H9 (cell line): ENCODE data around the gene SLC22A17. TPM values are rescaled to one million over a fixed set of nuclear protein-coding genes. Genes with fewer than 3 reads are reported as not detected.

Source experiments
- DNase-seq: peaks from one replicate; pipeline ENCODE4 v3.0.0-alpha.2; 2017
- H2AFZ ChIP-seq: one replicate; pipeline ENCODE4 v1.6.1; 2013; ENCODE audit warnings: mild to moderate bottlenecking, low read length, control low read depth, moderate library complexity
- H2AK5ac ChIP-seq: 2 replicates; pipeline ENCODE4 v1.6.1; 2013; ENCODE audit warnings: low read length, control low read depth, mixed read lengths; ENCODE audit not compliant: insufficient read length
- H2BK120ac ChIP-seq: one replicate; pipeline ENCODE4 v1.6.1; 2013; ENCODE audit warnings: low read depth, mild to moderate bottlenecking, low read length, control low read depth, inconsistent platforms; ENCODE audit not compliant: poor library complexity, severe bottlenecking
- H2BK12ac ChIP-seq: 2 replicates; pipeline ENCODE4 v1.6.1; 2013; ENCODE audit warnings: low read length, control low read depth, mixed read lengths, low read depth; ENCODE audit not compliant: insufficient read length
- H2BK15ac ChIP-seq: 2 replicates; pipeline ENCODE4 v1.6.1; 2013; ENCODE audit warnings: low read depth, low read length, control low read depth
- H2BK20ac ChIP-seq: one replicate; pipeline ENCODE4 v1.6.1; 2013; ENCODE audit warnings: low read depth, mild to moderate bottlenecking, low read length, control low read depth, inconsistent platforms; ENCODE audit not compliant: poor library complexity, severe bottlenecking
- H2BK5ac ChIP-seq: 2 replicates; pipeline ENCODE4 v1.6.1; 2013; ENCODE audit warnings: low read length, control low read depth, mixed read lengths; ENCODE audit not compliant: insufficient read length
- H3K14ac ChIP-seq: 2 replicates; pipeline ENCODE4 v1.6.1; 2013; ENCODE audit warnings: low read length, control low read depth; ENCODE audit not compliant: insufficient read depth
- H3K18ac ChIP-seq: 2 replicates; pipeline ENCODE4 v1.6.1; 2013; ENCODE audit warnings: low read depth, mild to moderate bottlenecking, mixed read lengths, low read length, control low read depth; ENCODE audit not compliant: insufficient read length
- H3K23ac ChIP-seq: 2 replicates; pipeline ENCODE4 v1.6.1; 2013; ENCODE audit warnings: low read length, control low read depth, mixed read lengths, low read depth; ENCODE audit not compliant: insufficient read length
- H3K23me2 ChIP-seq: 2 replicates; pipeline ENCODE4 v1.6.1; 2013; ENCODE audit warnings: low read depth, mild to moderate bottlenecking, mixed read lengths, low read length, control low read depth; ENCODE audit not compliant: insufficient read length, poor library complexity, severe bottlenecking
- H3K27ac ChIP-seq: 2 replicates; pipeline ENCODE4 v1.5.1; 2013; ENCODE audit warnings: low read length, control low read depth, mixed read lengths, low read depth; ENCODE audit not compliant: insufficient read length
- H3K27me3 ChIP-seq: 2 replicates; pipeline ENCODE4 v1.6.1; 2013; ENCODE audit warnings: low read length, control low read depth, inconsistent platforms; ENCODE audit not compliant: insufficient read depth
- H3K4ac ChIP-seq: 2 replicates; pipeline ENCODE4 v1.6.1; 2013; ENCODE audit warnings: low read depth, mild to moderate bottlenecking, control low read depth, inconsistent platforms, low read length, moderate library complexity
- H3K4me1 ChIP-seq: 2 replicates; pipeline ENCODE4 v1.6.1; 2013; ENCODE audit warnings: low read length, control low read depth, inconsistent platforms; ENCODE audit not compliant: insufficient read depth
- H3K4me2 ChIP-seq: 2 replicates; pipeline ENCODE4 v1.6.1; 2013; ENCODE audit warnings: low read length, control low read depth, mixed read lengths; ENCODE audit not compliant: insufficient read length, insufficient read depth
- H3K56ac ChIP-seq: 2 replicates; pipeline ENCODE4 v1.6.1; 2013; ENCODE audit warnings: low read depth, mild to moderate bottlenecking, mixed read lengths, low read length, control low read depth; ENCODE audit not compliant: insufficient read length
- H3K79me1 ChIP-seq: 2 replicates; pipeline ENCODE4 v1.6.1; 2013; ENCODE audit warnings: low read depth, mild to moderate bottlenecking, moderate library complexity, low read length, control low read depth, inconsistent platforms; ENCODE audit not compliant: insufficient read depth, poor library complexity, severe bottlenecking
- H3K79me2 ChIP-seq: 2 replicates; pipeline ENCODE4 v1.6.1; 2013; ENCODE audit warnings: low read length, control low read depth, inconsistent platforms; ENCODE audit not compliant: insufficient read depth
- H3K9ac ChIP-seq: 2 replicates; pipeline ENCODE4 v1.6.1; 2013; ENCODE audit warnings: low read length, control low read depth, mixed read lengths; ENCODE audit not compliant: insufficient read length; ENCODE audit errors: extremely low read depth
- H3K9me3 ChIP-seq: one replicate; pipeline ENCODE4 v1.6.1; 2013; ENCODE audit warnings: low read depth, low read length, inconsistent platforms; ENCODE audit not compliant: control insufficient read depth
- H3T11ph ChIP-seq: one replicate; pipeline ENCODE4 v1.6.1; 2013; ENCODE audit warnings: mild to moderate bottlenecking, low read length, control low read depth, inconsistent platforms
- H4K20me1 ChIP-seq: one replicate; pipeline ENCODE4 v1.6.1; 2013; ENCODE audit not compliant: control insufficient read depth, insufficient read length, insufficient read depth
- H4K5ac ChIP-seq: 2 replicates; pipeline ENCODE4 v1.6.1; 2013; ENCODE audit warnings: low read depth, mild to moderate bottlenecking, mixed read lengths, low read length, control low read depth; ENCODE audit not compliant: insufficient read length
- H4K8ac ChIP-seq: replicated peaks from 2 replicates; pipeline ENCODE4 v1.6.1; 2013; ENCODE audit warnings: low read length, control low read depth, mixed read lengths, low read depth; ENCODE audit not compliant: insufficient read length
- H4K91ac ChIP-seq: 2 replicates; pipeline ENCODE4 v1.6.1; 2013; ENCODE audit warnings: low read depth, mild to moderate bottlenecking, moderate library complexity, mixed read lengths, low read length, control low read depth; ENCODE audit not compliant: insufficient read length
- H3K27ac Mint-ChIP-seq, 3 experiments: 2 replicates in 2 of 3; 3 replicates in 1 of 3; pipeline ENCODE4 v1.8.0; 2020 to 2021; ENCODE audit warnings: mixed read lengths in 3 of 3, mild to moderate bottlenecking in 1 of 3, moderate library complexity in 1 of 3
- H3K27me3 Mint-ChIP-seq: 2 replicates; pipeline ENCODE4 v1.8.0; 2021; ENCODE audit warnings: low read depth, mild to moderate bottlenecking, moderate library complexity, mixed read lengths
- H3K36me3 Mint-ChIP-seq, 3 experiments: 2 replicates in 2 of 3; 3 replicates in 1 of 3; pipeline ENCODE4 v1.8.0; 2020 to 2021; ENCODE audit warnings: low read depth in 3 of 3, mixed read lengths in 3 of 3; ENCODE audit not compliant: insufficient read depth in 1 of 3
- H3K4me1 Mint-ChIP-seq, 2 experiments: 2 replicates each; pipeline ENCODE4 v1.8.0; 2020; ENCODE audit warnings: mixed read lengths in 2 of 2
- H3K4me3 Mint-ChIP-seq, 2 experiments: 2 replicates in 1 of 2; 3 replicates in 1 of 2; pipeline ENCODE4 v1.8.0; 2020 to 2021; ENCODE audit warnings: mild to moderate bottlenecking in 2 of 2, mixed read lengths in 2 of 2, moderate library complexity in 1 of 2
- H3K9me3 Mint-ChIP-seq, 2 experiments: 2 replicates in 1 of 2; 3 replicates in 1 of 2; pipeline ENCODE4 v1.8.0; 2020; ENCODE audit warnings: mild to moderate bottlenecking in 2 of 2, mixed read lengths in 2 of 2, moderate library complexity in 1 of 2
- CTCF ChIP-seq: fragments of 200-600 bp; sonication (generic); conservative IDR thresholded peaks from 3 replicates; pipeline ENCODE4 v1.8.0; 2021; ENCODE audit warnings: antibody characterized with exemption, mild to moderate bottlenecking
- WGBS: extraction: QIAGEN DNeasy Blood & Tissue Kit; methylation state at CpG from one replicate; pipeline ENCODE4 v1.1.7; 2013; ENCODE audit warnings: missing lambda C conversion rate, low lambda C conversion rate, mixed read lengths; ENCODE audit not compliant: insufficient read length; ENCODE audit errors: extremely low coverage; 5-methylcytosine and 5-hydroxymethylcytosine counted together
- total RNA-seq: library from RNA; stranded (reverse); gene quantifications from 2 replicates; pipeline ENCODE4 v1.2.1, GENCODE V29; 2021

Gene SLC22A17
- total RNA-seq, 1 experiment from 2014 or later: 33.0 TPM

GRCh38 chr14:23370221-23370620 lies 17.5 kb upstream of the SLC22A17 start:
- Histone ChIP-seq H3K14ac (no peak overlapping the region), H2AFZ (no peak overlapping the region)

More at GRCh38 chr14:23370221-23370620, 17.5 kb upstream of the SLC22A17 start:
- TF ChIP-seq CTCF: no peak
- Histone ChIP-seq H3K79me2 (no peaks in the 10 kb centered on the region), H2BK5ac (no peak overlapping the region), H3K27ac (no peak overlapping the region), H2AK5ac (no peak overlapping the region), H3K56ac (no peak overlapping the region), H4K5ac (no peak overlapping the region), H2BK120ac (no peak overlapping the region), H3K79me1 (no peaks in the 10 kb centered on the region), H3K9ac (no peak overlapping the region), H3K27me3 (no peaks in the 10 kb centered on the region; the same call in 1 of the 2 replicates), H2BK12ac (no peak overlapping the region), H3K9me3 (no peaks in the 10 kb centered on the region), H4K8ac (no peak overlapping the region), H2BK15ac (no peak overlapping the region), H3K4me1 (no peaks in the 10 kb centered on the region), H3K4me2 (no peak overlapping the region), H3K23ac (no peak overlapping the region), H4K91ac (no peak overlapping the region), H4K20me1 (no peaks in the 10 kb centered on the region), H3K23me2 (peaks cover 12% of the 10 kb centered on the region), H3K18ac (no peak overlapping the region), H3T11ph (no peak overlapping the region), H3K4ac (no peak overlapping the region), H2BK20ac (no peak overlapping the region)
- no CpG with 5 or more reads among the region's 1 CpG for WGBS
- no peaks in the 10 kb centered on the region; a peak in 1 of 7 replicates for H3K36me3 Mint-ChIP-seq
- no peak overlapping the region for H3K4me3 Mint-ChIP-seq
- H3K27me3 Mint-ChIP-seq: peaks cover 63% of the 10 kb centered on the region
- no peak overlapping the region for H3K27ac Mint-ChIP-seq
- H3K9me3 Mint-ChIP-seq: 0 out of 5 replicates have a peak, but pooled peaks cover 0 to 2% of the 10 kb centered on the region in 2 experiments
- DNase-seq: no peak
- H3K4me1 Mint-ChIP-seq: peaks cover 9 to 10% of the 10 kb centered on the region in 2 experiments
